Measurements from ENCODE around the gene RIPK1. TPM values are rescaled to one million over a fixed set of nuclear protein-coding genes. Genes with fewer than 3 reads are reported as not detected.

Gene RIPK1
- total and polyA plus RNA-seq, 2 of the 8 experiments (the other 6 are each of a cell fraction or from before 2014, with no cell fraction given), result 5.9 to 22.9 TPM

DNA sequence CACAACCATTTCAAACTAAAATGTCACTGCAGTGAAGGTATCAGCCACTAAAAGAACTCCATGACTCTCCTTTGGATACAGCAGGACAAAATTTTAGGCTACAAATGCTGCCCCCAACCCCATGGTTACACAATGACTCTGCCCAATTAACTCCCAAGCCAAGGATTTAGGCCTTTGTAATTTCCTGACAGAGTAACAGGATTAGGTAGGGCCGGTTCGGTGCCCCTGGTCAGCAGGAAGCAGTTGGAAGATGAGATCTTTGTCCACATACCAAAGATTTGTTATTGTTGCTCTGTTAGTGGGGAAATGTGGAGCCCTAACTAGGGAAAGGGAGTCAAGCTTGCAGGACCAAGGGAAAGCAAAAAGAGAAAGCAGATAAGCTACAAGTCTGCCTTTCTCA, 26.7 kb upstream of the RIPK1 start:
- H3K36me3 ChIP-seq (ENCODE audit: control insufficient read depth in 2 of 4, insufficient read depth in 4 of 4, low read length in 3 of 4), result no peaks in the 10 kb centered on the region
- no peak overlapping the region for H2BK120ac ChIP-seq (replicated peaks; ENCODE audit: low read depth, low read length)
- no peak overlapping the region for H4K8ac ChIP-seq (ENCODE audit: extremely low read depth, insufficient read depth, low read length)
- H3K4me2 ChIP-seq (ENCODE audit: insufficient read depth in 1 of 2, low read depth in 2 of 2, low read length in 2 of 2), result no peak overlapping the region; a peak in 2 of 4 replicates
- FAIRE-seq (no peak), DNase-seq (ENCODE audit: low read depth in 1 of 2, low spot score in 2 of 2) (no peak)
- H3K23ac ChIP-seq (ENCODE audit: insufficient read length), result no peak overlapping the region
- no peak overlapping the region for H3K56ac ChIP-seq (replicated peaks; ENCODE audit: insufficient read length, low read depth, low read length)
- no peaks in the 10 kb centered on the region for H3K79me2 ChIP-seq (ENCODE audit: control insufficient read depth in 1 of 2, insufficient read depth in 2 of 2, low read length in 2 of 2)
- no peak overlapping the region for H2BK12ac ChIP-seq (ENCODE audit: low read depth, low read length)
- no peaks in the 10 kb centered on the region for H3K27me3 ChIP-seq (replicated peaks in 1 of 4; ENCODE audit: control insufficient read depth in 3 of 4, extremely low read depth in 1 of 4, insufficient read depth in 3 of 4, low read length in 3 of 4)
- H3K9ac ChIP-seq (replicated peaks in 1 of 4; ENCODE audit: extremely low read depth in 1 of 4, low read depth in 3 of 4, low read length in 3 of 4), result no peak overlapping the region
- H3K4me1 ChIP-seq (replicated peaks in 1 of 4; ENCODE audit: control insufficient read depth in 3 of 4, insufficient read depth in 4 of 4, low read length in 3 of 4), result peaks cover 0 to 5% (median 1%) of the 10 kb centered on the region in 4 experiments; a peak in 1 of 7 replicates
- no peak overlapping the region for H3K4me3 ChIP-seq (ENCODE audit: extremely low read depth in 1 of 4, insufficient read depth in 2 of 4, low read depth in 3 of 4, low read length in 4 of 4)
- H4K91ac ChIP-seq (replicated peaks; ENCODE audit: insufficient read length, low read length), result no peak overlapping the region
- POLR2A ChIA-PET (ENCODE audit: partially characterized antibody), result no interaction called here
- H3K18ac ChIP-seq (ENCODE audit: extremely low read depth, low read length), result no peak overlapping the region
- no peaks in the 10 kb centered on the region for H4K20me1 ChIP-seq (replicated peaks in 1 of 2; ENCODE audit: control insufficient read depth in 1 of 2, insufficient read depth in 2 of 2, low read length in 2 of 2)
- no peak overlapping the region for H3K14ac ChIP-seq (ENCODE audit: insufficient read length)
- H2AFZ ChIP-seq (ENCODE audit: low read length), result peak overlapping the region; percentile 85
- no peaks in the 10 kb centered on the region for H3K23me2 ChIP-seq (ENCODE audit: low read depth, low read length)
- H3K9me3 ChIP-seq (ENCODE audit: insufficient read depth in 2 of 2, low read depth in 1 of 2, low read length in 1 of 2), result no peaks in the 10 kb centered on the region
- H2BK15ac ChIP-seq (ENCODE audit: low read length), result no peak overlapping the region
- CTCF ChIA-PET (ENCODE audit: partially characterized antibody), result interaction anchor here (0.8 to 4.9 kb wide), 2 partner anchors 40 to 250 kb away, joined by 3 to 20 read pairs; no protein-coding TSS in a partner anchor
- H3K79me1 ChIP-seq (ENCODE audit: low read depth, low read length), result no peaks in the 10 kb centered on the region
- H2AK5ac ChIP-seq (ENCODE audit: low read depth, low read length), result no peak overlapping the region
- no peak overlapping the region for H3K4ac ChIP-seq (replicated peaks; ENCODE audit: insufficient read length, low read depth, low read length)
- WGBS, 2 experiments (ENCODE audit: extremely low coverage in 1 of 2, insufficient coverage in 1 of 2, insufficient read length in 1 of 2, insufficient replicate concordance in 2 of 2, low coverage in 1 of 2, low lambda C conversion rate in 2 of 2, missing lambda C conversion rate in 1 of 2), result 71% methylated on average over 2 of the region's 2 CpGs; no CpG with 5 or more reads in 1 of the 2 experiments
- H3K27ac ChIP-seq (ENCODE audit: low read depth, low read length), result no peak overlapping the region
- no peak overlapping the region for H2BK20ac ChIP-seq (ENCODE audit: low read length)
- no peak overlapping the region for H4K5ac ChIP-seq (ENCODE audit: insufficient read length, low read depth, low read length)
- no peak overlapping the region; the same call in 1 of the 2 replicates for H2BK5ac ChIP-seq (ENCODE audit: low read depth, low read length)
- TF ChIP-seq RXRA (IDR thresholded peaks at IDR 0.05; ENCODE audit: insufficient read depth, low read depth, low read length) (no peak), CBX5 (IDR thresholded peaks at IDR 0.05; ENCODE audit: low read depth, low read length) (no peak), SP1 (IDR thresholded peaks at IDR 0.05; ENCODE audit: low read depth, low read length) (no peak), TBP (IDR thresholded peaks at IDR 0.05; ENCODE audit: low read depth, low read length) (no peak), SUZ12 (IDR thresholded peaks at IDR 0.05; ENCODE audit: low read length) (no peak), SIN3A (conservative IDR thresholded peaks at IDR 0.05 in 1 of 2, IDR thresholded peaks at IDR 0.05 in 1 of 2; ENCODE audit: low read depth in 1 of 2, low read length in 2 of 2) (no peak), MAFK (IDR thresholded peaks at IDR 0.05; ENCODE audit: low read depth, low read length) (no peak), EGR1 (IDR thresholded peaks at IDR 0.05; ENCODE audit: borderline replicate concordance, low read depth, low read length) (no peak), KDM5A (IDR thresholded peaks at IDR 0.05; ENCODE audit: low read length) (no peak), YY1 (IDR thresholded peaks at IDR 0.05; ENCODE audit: low read depth, low read length) (no peak)
- TF ChIP-seq, protein P1, sequence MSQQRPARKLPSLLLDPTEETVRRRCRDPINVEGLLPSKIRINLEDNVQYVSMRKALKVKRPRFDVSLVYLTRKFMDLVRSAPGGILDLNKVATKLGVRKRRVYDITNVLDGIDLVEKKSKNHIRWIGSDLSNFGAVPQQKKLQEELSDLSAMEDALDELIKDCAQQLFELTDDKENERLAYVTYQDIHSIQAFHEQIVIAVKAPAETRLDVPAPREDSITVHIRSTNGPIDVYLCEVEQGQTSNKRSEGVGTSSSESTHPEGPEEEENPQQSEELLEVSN (IDR thresholded peaks at IDR 0.05), result no peak
- TF ChIP-seq, protein P2, sequence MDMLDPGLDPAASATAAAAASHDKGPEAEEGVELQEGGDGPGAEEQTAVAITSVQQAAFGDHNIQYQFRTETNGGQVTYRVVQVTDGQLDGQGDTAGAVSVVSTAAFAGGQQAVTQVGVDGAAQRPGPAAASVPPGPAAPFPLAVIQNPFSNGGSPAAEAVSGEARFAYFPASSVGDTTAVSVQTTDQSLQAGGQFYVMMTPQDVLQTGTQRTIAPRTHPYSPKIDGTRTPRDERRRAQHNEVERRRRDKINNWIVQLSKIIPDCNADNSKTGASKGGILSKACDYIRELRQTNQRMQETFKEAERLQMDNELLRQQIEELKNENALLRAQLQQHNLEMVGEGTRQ (IDR thresholded peaks at IDR 0.05; ENCODE audit: low read length), result no peak
